ENCODE measurements around the gene ACKR3.

DNA sequence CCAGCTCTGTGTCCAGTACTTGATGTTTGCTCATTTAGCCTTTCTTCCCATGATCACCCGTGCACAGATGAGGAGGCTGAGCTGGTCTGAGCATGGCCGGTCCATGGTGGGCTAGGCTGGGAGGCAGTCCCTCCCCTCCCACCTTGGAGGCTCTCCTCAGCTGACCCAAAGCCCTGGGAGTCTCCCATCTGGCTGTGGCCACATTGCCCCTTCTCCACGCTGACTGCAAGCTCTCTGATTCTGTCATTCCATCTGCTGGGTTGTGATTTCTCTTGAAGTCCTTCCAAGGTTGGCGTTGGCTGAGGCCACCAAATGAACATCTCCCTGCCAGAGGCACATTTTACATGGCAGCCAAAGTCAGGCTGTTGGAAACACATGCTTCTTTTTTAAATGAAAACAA is 44.0 kb downstream of the ACKR3 start:
- TF ChIP-seq, protein P1, sequence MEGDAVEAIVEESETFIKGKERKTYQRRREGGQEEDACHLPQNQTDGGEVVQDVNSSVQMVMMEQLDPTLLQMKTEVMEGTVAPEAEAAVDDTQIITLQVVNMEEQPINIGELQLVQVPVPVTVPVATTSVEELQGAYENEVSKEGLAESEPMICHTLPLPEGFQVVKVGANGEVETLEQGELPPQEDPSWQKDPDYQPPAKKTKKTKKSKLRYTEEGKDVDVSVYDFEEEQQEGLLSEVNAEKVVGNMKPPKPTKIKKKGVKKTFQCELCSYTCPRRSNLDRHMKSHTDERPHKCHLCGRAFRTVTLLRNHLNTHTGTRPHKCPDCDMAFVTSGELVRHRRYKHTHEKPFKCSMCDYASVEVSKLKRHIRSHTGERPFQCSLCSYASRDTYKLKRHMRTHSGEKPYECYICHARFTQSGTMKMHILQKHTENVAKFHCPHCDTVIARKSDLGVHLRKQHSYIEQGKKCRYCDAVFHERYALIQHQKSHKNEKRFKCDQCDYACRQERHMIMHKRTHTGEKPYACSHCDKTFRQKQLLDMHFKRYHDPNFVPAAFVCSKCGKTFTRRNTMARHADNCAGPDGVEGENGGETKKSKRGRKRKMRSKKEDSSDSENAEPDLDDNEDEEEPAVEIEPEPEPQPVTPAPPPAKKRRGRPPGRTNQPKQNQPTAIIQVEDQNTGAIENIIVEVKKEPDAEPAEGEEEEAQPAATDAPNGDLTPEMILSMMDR (IDR thresholded peaks at IDR 0.05), result no peak
- no peak for TF ChIP-seq POLR2AphosphoS5 (IDR thresholded peaks at IDR 0.05; ENCODE audit: insufficient read depth in 1 of 2, low read depth in 1 of 2)

Data from vagina (tissue), 2 donors.